Transverse colon (tissue), 3 donors: ENCODE measurements around the gene MAP1LC3A.

Source experiments
- EP300 ChIP-seq: sonication (generic); formaldehyde crosslinking; IDR thresholded peaks from one replicate; pipeline ENCODE4 v1.6.1; 2017; ENCODE audit warnings: antibody characterized with exemption, low read depth
- TF ChIP-seq, protein P1 (sequence below), 5 experiments: fragments of 200-600 bp in 3 of 5; fragments of 450-650 bp in 2 of 5; sonication (generic) in 3 of 5; IDR thresholded peaks; 1 replicate in 2 of 5; 2 replicates in 3 of 5; pipeline ENCODE4 v1.5.1; 2016 to 2017; ENCODE audit warnings: antibody characterized with exemption in 5 of 5, inconsistent platforms in 3 of 5, mild to moderate bottlenecking in 2 of 5, moderate library complexity in 1 of 5

DNA sequence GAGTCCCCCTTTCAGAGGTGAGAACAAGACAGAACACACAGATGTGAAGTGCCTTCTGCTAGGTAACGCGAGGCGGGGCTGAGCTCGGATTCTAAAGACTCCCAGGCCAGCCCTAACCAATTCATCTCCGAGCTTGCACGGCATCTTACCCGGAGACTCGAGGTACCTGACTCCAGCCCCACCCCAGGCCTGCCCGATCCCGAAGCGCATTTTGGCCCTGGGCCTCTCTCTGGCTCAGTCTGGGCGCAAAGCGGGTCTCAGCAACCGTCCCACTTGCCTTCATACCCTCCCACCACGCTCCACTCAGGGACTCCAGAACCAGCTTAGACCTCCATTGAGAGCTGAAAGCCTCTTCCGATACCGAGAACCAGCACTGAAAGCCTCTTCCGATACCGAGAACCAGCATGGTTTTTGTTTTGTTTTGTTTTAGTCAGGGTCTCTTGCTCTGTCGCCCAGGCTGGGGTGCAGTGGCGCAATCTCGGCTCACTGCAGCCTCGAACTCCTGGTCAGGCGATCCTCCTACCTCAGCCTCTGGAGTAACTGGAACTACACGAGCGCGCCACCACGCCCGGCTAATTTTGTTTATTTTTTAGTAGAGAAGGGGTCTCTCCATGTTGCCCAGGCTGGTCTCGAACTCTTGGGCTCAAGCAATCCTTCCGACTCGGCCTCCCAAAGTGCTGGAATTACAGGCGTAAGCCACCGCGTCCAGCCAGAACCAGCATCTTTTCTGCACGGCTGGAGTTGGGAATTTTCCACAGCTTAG, 42.9 kb upstream of the MAP1LC3A start:
- TF ChIP-seq, protein P1, sequence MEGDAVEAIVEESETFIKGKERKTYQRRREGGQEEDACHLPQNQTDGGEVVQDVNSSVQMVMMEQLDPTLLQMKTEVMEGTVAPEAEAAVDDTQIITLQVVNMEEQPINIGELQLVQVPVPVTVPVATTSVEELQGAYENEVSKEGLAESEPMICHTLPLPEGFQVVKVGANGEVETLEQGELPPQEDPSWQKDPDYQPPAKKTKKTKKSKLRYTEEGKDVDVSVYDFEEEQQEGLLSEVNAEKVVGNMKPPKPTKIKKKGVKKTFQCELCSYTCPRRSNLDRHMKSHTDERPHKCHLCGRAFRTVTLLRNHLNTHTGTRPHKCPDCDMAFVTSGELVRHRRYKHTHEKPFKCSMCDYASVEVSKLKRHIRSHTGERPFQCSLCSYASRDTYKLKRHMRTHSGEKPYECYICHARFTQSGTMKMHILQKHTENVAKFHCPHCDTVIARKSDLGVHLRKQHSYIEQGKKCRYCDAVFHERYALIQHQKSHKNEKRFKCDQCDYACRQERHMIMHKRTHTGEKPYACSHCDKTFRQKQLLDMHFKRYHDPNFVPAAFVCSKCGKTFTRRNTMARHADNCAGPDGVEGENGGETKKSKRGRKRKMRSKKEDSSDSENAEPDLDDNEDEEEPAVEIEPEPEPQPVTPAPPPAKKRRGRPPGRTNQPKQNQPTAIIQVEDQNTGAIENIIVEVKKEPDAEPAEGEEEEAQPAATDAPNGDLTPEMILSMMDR (IDR thresholded peaks at IDR 0.05), result no peak
- TF ChIP-seq EP300, result no peak
